HG03460 (cell line): ENCODE data around the gene POR.

ENCODE experiments used
- ATAC-seq: cut with Tn5 transposase; IDR thresholded peaks from one replicate; pipeline ENCODE4 v1.9.1; 2021; ENCODE audit not compliant: unreplicated experiment

The POR gene

DNA sequence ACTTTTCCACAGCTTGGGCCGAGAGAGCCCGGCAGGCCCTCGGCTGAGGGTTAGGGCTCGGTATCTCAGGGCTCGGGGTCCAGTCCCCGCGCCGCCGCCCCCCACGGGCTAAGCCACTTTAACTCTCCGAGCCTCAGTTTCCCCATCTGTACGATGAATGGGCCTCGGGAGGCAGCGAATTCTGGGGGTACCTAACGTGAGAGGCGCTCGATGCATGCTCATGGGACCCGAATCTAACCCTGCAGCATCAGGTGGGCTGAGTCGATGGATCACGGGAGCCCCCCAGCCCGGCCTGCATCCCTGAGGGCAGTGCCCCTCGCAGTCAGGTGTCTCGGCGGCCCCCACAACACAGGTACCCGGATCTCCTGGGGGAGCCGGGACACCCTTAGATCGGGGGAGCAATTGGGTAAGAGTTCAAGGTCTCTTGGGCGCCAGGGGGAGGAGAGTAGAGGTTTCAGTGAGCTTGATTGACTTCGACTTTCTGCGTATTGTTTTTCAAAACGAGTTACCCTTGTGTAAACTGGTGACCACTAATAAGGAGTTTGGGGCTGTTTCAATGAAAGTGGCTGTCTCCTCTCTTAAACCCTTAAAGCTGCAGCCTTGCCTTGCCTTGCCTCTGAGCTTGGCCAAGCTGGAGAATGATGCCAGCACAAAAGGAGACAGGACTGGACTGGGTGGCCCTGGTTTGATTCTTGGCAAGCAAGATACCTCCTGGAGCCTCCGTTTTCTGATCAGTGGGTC, 631 bp downstream of the POR start:
- ATAC-seq = no peak

DNA sequence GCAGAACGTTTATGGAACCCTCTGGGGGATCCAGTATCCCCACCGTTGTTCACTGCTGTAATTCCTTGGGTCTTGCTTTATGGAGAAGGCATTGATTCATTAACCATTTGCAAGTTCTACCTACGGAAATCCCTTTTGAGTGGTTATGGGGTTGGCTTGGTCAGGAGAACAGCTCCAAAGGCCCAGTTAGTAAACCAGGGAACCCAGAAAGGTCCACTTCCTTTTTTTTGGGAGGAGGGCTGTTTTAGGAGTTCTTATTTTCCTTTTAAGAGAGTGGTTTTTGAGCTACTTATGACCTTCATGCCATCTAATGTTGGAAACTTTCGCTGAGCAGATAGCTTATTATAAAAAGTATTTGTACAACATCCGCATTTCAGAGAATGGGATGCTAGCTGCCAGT, 1.3 kb downstream of the POR start:
- no peak for ATAC-seq

DNA sequence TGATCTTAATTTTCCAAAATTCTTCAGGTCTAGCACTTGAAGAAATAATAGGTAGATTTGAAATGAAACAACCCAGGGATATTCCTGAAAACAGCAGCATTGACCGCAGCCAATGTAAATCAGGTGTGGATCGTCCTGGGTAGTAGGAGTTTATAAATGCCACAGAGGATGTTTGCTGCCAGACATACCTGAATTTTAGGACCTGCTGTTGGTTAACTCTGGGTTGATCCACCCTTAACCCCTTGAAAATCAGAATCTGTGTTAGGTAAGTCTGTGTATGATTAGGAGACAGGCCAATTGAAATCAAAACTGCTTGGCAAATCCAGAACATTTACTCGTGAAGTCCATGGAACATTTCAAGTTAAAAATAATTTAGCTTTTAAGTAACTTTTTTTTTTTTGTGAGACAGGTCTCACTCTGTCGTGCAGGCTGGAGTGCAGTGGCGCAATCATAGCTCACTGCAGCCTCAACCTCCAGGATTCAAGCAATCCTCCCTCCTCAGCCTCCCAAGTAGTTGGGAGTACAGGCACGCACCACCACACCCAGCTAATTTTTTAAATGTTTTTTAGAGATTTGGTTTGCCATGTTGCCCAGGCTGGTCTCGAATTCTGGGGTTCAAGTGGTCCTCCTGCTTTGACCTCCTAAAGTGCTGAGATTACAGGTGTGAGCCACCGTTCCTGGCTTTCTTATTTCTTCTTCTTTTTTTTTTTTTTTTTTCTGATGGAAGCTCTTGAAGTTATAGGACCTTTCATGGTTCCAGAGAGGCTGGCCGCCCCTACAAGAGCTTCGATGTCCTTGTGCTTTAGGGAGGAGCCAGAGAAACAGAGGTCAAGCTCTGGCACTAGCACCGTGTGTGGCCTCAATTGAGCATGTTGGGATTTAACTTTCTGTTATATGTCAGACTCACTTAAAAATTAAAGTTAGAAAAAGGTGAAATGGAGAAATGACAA, 2.0 kb downstream of the POR start:
- no peak for ATAC-seq

- ATAC-seq = no peak
These were observed 5.6 kb downstream of the POR start for GRCh38 chr7:75920431-75921161.

GRCh38 chr7:75921479-75921878, 6.5 kb downstream of the POR start:
- ATAC-seq = no peak

- ATAC-seq = no peak
These were observed 8.1 kb downstream of the POR start for GRCh38 chr7:75922966-75923603.

DNA sequence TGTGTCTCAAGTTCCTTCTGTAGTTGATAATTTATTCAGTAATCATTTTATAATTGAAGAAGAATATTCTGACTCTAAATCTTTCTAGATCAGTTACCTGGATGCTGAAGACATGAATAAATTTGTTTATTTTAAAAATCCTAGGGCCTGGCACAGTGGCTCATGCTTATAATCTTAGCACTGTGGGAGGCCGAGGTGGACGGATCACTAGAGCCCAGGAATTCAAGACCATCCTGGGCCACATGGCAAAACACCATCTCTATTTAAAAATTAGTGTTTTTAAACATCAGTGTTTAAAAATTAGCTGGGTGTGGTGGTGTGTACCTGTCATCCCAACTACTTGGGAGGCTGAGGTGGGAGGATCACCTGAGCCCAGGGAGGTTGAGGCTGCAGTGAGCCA, 9.3 kb downstream of the POR start:
- ATAC-seq = no peak

DNA sequence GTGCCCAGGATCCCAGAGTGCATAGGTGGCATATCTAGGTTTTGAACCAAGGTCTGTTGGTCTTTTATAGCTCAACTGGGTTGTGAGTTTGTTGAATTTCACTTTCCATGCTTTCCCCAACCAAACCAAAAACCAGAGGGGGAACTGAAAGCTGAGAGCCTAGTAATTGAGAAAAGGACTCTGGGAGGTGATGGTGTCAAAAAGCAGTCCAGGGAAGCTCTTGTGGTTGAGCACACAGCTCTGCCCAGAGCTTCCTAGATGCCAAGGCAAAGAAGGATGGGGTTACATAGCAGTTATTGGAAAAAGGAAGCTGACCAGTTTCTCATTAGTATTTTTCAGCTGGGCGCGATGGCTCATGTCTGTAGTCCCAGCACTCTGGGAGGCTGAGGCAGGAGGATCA, 9.9 kb downstream of the POR start:
- ATAC-seq = no peak

- ATAC-seq = no peak
These were observed 10.9 kb downstream of the POR start for GRCh38 chr7:75925717-75926435.

- peak; percentile 95 for ATAC-seq
These were observed 13.6 kb downstream of the POR start for GRCh38 chr7:75928568-75928914.

- ATAC-seq = no peak
These were observed 16.7 kb downstream of the POR start for GRCh38 chr7:75931680-75932079.

- no peak for ATAC-seq
These were observed 23.2 kb downstream of the POR start for GRCh38 chr7:75937958-75938786.

DNA sequence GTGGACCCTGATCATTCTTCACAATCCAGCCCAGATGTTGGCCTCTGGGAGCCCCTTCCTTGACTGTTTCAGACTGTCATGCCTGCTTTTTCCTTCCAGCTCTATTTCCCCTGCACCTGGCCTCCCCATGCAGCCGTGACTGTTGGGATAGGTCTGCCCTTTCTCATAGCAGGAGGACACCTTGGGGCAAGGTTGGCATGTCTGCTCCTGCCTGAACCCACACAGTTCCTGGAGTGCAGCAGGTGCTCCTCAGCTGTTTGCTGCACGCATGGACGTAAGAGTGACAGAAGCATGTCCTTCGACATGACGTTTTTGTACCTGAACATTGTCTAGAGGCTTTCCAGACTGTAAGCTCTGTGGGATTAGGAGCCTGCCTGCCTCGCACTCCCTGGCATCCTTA, 24.0 kb downstream of the POR start:
- no peak for ATAC-seq

DNA sequence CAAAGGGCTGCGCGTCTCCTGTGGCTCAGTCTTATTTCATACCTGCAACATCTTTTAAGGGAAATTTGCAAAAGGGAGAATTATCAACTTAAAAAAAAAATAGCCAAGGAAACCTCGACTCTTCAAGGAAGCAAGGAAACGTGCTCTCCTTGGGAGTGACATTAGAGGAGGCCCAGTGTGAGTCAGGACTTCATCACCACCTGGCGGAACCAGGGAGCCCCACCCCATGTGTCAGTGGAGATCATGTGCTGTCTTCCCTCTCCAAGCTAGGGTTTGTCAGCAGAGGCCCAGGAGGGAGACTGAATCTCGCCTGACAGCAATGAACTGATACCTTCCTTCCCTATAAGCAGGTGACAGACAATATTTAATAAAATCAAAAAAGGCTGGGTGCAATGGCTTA, 28.9 kb downstream of the POR start:
- ATAC-seq = no peak

- no peak for ATAC-seq
These were observed 29.6 kb downstream of the POR start for GRCh38 chr7:75944507-75944906.

GRCh38 chr7:75945297-75946168, 30.6 kb downstream of the POR start:
- no peak for ATAC-seq

- no peak for ATAC-seq
These were observed 31.4 kb downstream of the POR start for GRCh38 chr7:75946207-75946855.

DNA sequence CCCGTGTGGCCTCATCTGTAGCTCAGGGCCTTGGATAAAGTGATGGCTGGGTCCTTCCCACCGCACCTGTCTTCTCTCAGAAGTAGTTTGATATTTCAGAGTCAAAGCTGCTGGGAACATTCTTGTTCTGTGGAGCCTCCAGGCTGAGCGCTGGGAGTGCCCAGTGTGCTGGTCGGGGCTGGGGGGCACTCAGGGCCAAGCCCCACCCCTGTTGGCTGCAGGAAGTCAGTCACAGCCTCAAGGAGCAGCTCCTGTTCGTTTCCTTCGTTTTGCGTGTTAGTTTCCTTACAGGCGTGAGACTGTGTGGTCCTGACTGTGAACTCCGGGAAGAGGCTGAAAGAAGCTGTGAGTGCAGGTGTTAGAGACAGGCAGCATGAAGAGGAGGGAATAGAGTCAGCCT, 33.2 kb downstream of the POR start:
- no peak for ATAC-seq
